HG03139 (cell line): ENCODE measurements around the gene RAI1.

Experiments used
- ATAC-seq: cut with Tn5 transposase; IDR thresholded peaks from one replicate; pipeline ENCODE4 v1.9.1; 2021; ENCODE audit not compliant: unreplicated experiment

The RAI1 gene

GRCh38 chr17:17859909-17860765 is 178.9 kb downstream of the RAI1 start:
- ATAC-seq, result peak; percentile 60

- ATAC-seq, result no peak
Measured at GRCh38 chr17:17860766-17861107, 179.5 kb downstream of the RAI1 start.
